Neural crest cell (in vitro differentiated cells): ENCODE data around the gene SPATS2L. TPM values are rescaled to one million over a fixed set of nuclear protein-coding genes. Genes with fewer than 3 reads are reported as not detected.

Experiments
- DNase-seq: peaks from one replicate; pipeline ENCODE4 v3.0.0; 2021; ENCODE audit warnings: low read depth, mixed read lengths, low spot score
- H3K27ac Mint-ChIP-seq: one replicate; pipeline ENCODE4 v1.8.0; 2021; ENCODE audit warnings: mild to moderate bottlenecking, mixed read lengths; ENCODE audit not compliant: unreplicated experiment
- H3K27me3 Mint-ChIP-seq: 2 replicates; pipeline ENCODE4 v1.8.0; 2021; ENCODE audit warnings: low read depth, mild to moderate bottlenecking, mixed read lengths
- H3K36me3 Mint-ChIP-seq: 2 replicates; pipeline ENCODE4 v1.8.0; 2021; ENCODE audit warnings: low read depth, mild to moderate bottlenecking, mixed read lengths
- H3K4me1 Mint-ChIP-seq: 2 replicates; pipeline ENCODE4 v1.8.0; 2021; ENCODE audit warnings: mixed read lengths
- H3K4me3 Mint-ChIP-seq: one replicate; pipeline ENCODE4 v1.8.0; 2021; ENCODE audit warnings: mild to moderate bottlenecking, mixed read lengths
- H3K9me3 Mint-ChIP-seq: 2 replicates; pipeline ENCODE4 v1.8.0; 2021; ENCODE audit warnings: mixed read lengths
- total RNA-seq: library from RNA; stranded (reverse); gene quantifications from 2 replicates; pipeline ENCODE4 v1.2.1, GENCODE V29; 2021
- TF ChIP-seq, protein P1 (sequence below): fragments of 200-600 bp; sonication (generic); conservative IDR thresholded peaks from 2 replicates; pipeline ENCODE4 v1.5.0; 2021; ENCODE audit warnings: antibody characterized with exemption, mild to moderate bottlenecking

Gene SPATS2L
- total RNA-seq, 1 donor from 2014 or later: 24.9 TPM

- Mint-ChIP-seq H3K27ac (no peak overlapping the region), H3K4me1 (peaks cover 47% of the 10 kb centered on the region), H3K36me3 (peaks cover 2% of the 10 kb centered on the region), H3K4me3 (no peak overlapping the region), H3K27me3 (no peaks in the 10 kb centered on the region), H3K9me3 (no peaks in the 10 kb centered on the region)
- TF ChIP-seq, protein P1, sequence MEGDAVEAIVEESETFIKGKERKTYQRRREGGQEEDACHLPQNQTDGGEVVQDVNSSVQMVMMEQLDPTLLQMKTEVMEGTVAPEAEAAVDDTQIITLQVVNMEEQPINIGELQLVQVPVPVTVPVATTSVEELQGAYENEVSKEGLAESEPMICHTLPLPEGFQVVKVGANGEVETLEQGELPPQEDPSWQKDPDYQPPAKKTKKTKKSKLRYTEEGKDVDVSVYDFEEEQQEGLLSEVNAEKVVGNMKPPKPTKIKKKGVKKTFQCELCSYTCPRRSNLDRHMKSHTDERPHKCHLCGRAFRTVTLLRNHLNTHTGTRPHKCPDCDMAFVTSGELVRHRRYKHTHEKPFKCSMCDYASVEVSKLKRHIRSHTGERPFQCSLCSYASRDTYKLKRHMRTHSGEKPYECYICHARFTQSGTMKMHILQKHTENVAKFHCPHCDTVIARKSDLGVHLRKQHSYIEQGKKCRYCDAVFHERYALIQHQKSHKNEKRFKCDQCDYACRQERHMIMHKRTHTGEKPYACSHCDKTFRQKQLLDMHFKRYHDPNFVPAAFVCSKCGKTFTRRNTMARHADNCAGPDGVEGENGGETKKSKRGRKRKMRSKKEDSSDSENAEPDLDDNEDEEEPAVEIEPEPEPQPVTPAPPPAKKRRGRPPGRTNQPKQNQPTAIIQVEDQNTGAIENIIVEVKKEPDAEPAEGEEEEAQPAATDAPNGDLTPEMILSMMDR: no peak
- no peak for DNase-seq
Observed at GRCh38 chr2:200317975-200318374, 11.5 kb downstream of the SPATS2L start.

DNA sequence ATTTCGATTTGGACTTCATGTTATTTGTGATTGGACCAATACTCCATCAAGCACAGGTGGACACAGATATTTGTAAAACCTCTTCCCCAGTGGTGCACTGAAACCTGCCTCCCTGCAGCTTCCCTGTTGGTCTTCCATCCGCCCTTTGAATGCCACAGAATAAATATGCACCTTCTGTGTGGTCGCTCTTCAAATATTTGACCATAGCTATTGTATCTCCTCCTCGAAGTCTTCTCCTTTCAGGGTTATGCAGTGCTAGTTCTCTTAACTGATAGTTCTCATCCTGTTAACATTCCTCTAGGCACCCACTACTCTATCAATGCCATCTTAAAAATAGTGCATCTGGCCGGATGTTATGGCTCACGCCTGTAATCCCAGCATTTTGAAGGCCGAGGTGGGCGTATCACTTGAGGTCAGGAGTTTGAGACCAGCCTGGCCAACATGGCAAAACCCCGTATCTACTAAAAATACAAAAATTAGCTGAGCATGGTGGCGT lies 12.5 kb downstream of the SPATS2L start:
- Mint-ChIP-seq H3K27me3 (no peaks in the 10 kb centered on the region), H3K4me3 (no peak overlapping the region), H3K27ac (no peak overlapping the region), H3K9me3 (no peaks in the 10 kb centered on the region), H3K36me3 (peaks cover 2% of the 10 kb centered on the region), H3K4me1 (peaks cover 49% of the 10 kb centered on the region)
- TF ChIP-seq, protein P1: no peak
- no peak for DNase-seq

DNA sequence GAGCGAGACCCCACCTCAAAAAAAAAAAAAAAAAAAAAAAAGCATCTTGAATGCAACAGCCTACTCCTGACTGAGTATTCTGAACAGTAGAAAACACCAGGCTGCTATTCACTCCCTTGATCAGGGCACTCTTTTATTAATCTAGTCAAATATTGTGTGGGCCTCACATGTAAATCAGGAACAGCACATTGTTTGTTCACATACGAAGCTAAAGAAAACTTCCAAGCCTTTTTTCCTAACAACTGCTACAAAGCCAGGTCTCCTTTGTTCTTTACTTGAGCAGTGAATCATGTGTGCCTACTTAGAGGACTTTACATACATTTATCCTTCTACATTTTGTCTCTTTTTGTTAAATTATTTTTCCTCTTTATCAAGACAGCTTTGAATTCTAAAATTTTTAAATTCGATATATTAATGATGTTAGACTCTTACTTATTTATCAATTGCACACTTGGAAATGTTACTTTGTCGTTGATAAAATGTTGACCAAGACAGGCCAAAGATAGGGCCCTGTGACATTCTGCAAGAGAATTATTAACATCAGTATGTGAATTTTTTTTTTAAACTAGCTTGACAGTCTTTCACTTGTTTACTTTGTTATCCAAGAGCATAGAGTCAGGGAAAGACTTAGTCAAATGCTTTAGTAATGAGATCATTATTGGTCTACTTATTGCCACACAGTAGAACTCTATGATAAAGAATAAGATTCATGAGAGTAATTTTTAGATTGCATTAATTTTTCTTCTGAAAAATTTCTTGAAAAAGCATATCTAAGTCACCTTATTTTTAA lies 13.2 kb downstream of the SPATS2L start:
- Mint-ChIP-seq H3K9me3 (no peaks in the 10 kb centered on the region), H3K27me3 (no peaks in the 10 kb centered on the region), H3K36me3 (peaks cover 2% of the 10 kb centered on the region), H3K4me1 (peaks cover 55% of the 10 kb centered on the region), H3K4me3 (no peak overlapping the region), H3K27ac (peak overlapping the region; percentile 61)
- TF ChIP-seq, protein P1: no peak
- no peak for DNase-seq

DNA sequence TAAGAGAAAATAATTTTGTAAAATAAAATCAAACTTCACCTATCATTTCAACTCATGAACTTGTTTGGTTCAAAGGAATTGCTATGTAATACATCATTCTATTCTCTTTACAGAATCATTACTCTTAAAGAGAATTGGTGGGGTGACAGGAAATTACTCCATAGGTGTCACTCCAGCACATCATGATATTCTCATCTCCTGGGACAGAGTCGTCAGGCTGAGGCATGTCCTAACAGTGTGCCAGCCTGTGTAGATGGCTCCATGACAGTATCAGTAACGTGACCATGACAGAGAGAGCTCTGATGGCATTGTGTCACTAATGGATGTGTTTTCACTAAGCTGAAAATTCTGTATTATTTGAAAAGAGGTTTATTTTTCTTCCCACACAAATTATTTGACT lies 13.9 kb downstream of the SPATS2L start:
- no peak overlapping the region for H3K27ac Mint-ChIP-seq
- H3K27me3 Mint-ChIP-seq: no peaks in the 10 kb centered on the region

DNA sequence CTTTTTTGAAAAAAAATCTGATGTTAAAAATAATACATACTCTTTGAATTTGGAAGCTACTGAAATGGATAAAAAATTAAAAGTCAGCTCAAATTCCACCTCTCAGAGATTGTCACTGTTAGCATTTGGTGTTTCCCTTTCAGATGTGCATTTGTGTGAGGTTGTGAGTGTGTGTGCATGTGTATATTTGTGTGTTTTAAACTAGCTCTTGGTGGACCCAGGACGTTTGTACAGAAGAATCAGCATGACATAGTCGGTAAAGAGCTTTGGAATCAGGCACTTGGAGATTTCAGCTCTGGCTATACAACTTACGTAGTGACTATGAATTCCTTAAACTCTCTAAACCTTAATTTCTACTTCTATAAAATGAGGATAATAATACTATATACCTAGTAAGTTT lies 14.5 kb downstream of the SPATS2L start:
- Mint-ChIP-seq H3K9me3 (no peaks in the 10 kb centered on the region), H3K36me3 (peaks cover 2% of the 10 kb centered on the region), H3K27me3 (no peaks in the 10 kb centered on the region), H3K4me3 (no peak overlapping the region), H3K4me1 (peaks cover 55% of the 10 kb centered on the region), H3K27ac (no peak overlapping the region)
- no peak for DNase-seq
- TF ChIP-seq, protein P1: no peak

More for the DNA sequence above, 13.9 kb downstream of the SPATS2L start:
- Mint-ChIP-seq H3K4me3 (no peak overlapping the region), H3K9me3 (no peaks in the 10 kb centered on the region), H3K36me3 (peaks cover 2% of the 10 kb centered on the region), H3K4me1 (peaks cover 55% of the 10 kb centered on the region)
- no peak for DNase-seq
- TF ChIP-seq, protein P1: no peak
